ENCODE measurements around the gene LCN10.

DNA sequence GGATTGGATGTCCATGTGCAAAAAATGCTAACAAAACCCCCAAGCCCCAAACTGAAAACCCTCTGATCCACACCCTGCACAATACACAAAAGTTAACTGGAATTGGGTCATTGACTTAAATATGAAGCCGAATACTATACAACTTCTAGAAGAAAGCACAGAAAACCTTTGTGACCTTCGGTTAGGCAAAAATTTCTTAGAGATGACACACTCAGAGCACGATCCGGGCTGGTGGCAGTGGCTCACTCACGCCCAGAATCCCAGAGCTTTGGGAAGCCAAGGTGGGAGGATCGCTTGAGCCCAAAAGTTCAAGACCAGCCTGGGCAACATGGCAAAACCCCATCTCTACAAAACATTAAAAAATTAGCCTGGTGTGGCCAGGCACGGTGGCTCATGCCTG lies 32.2 kb downstream of the LCN10 start:
- TF ChIP-seq CTCF (conservative IDR thresholded peaks at IDR 0.05; ENCODE audit: low read depth, low read length), result no peak
- no peak for TF ChIP-seq EZH2 (IDR thresholded peaks at IDR 0.05; ENCODE audit: low read length, unreplicated experiment)

All from PC-3 (cell line).